Activated CD4-positive, alpha-beta memory T cell treated with anti-CD3 and anti-CD28 coated beads, Interleukin-2, amount 10 ng/mL, durations not matched to agents 7 days and 5 days (primary cell): ENCODE data around the gene EEF1AKMT4. TPM values are rescaled to one million over a fixed set of nuclear protein-coding genes. Genes with fewer than 3 reads are reported as not detected.

Experiments
- CTCF ChIA-PET: fragments of 350-600 bp; sonication (Branson Sonifier 250); formaldehyde crosslinking; loops from one replicate; lab custom pipeline; 2021; ENCODE audit warnings: antibody characterized with exemption, inconsistent platforms; lab: Charles Lee
- POLR2A ChIA-PET: fragments of 350-600 bp; sonication (Branson Sonifier 250); formaldehyde crosslinking; loops from one replicate; lab custom pipeline; 2021; ENCODE audit warnings: antibody characterized with exemption; lab: Charles Lee
- DNase-seq: peaks from one replicate; pipeline ENCODE4 v3.0.0-alpha.2; 2020
- H3K27ac Mint-ChIP-seq: one replicate; pipeline ENCODE4 v1.8.0; 2021; ENCODE audit warnings: mild to moderate bottlenecking, mixed read lengths
- H3K27me3 Mint-ChIP-seq: one replicate; pipeline ENCODE4 v1.8.0; 2021; ENCODE audit warnings: mixed read lengths
- H3K36me3 Mint-ChIP-seq: one replicate; pipeline ENCODE4 v1.8.0; 2021; ENCODE audit warnings: low read depth, mixed read lengths
- H3K4me1 Mint-ChIP-seq: one replicate; pipeline ENCODE4 v1.8.0; 2021; ENCODE audit warnings: mixed read lengths
- H3K4me3 Mint-ChIP-seq: one replicate; pipeline ENCODE4 v1.8.0; 2021; ENCODE audit warnings: mild to moderate bottlenecking, mixed read lengths
- H3K9me3 Mint-ChIP-seq: one replicate; pipeline ENCODE4 v1.8.0; 2021; ENCODE audit warnings: mixed read lengths
- total RNA-seq, 2 experiments: library from RNA; stranded (reverse); gene quantifications; one replicate each; pipeline ENCODE4 v1.2.3, GENCODE V29; 2021

EEF1AKMT4 gene
- total RNA-seq, 2 experiments from 2014 or later: 3.1 to 3.8 TPM

DNA sequence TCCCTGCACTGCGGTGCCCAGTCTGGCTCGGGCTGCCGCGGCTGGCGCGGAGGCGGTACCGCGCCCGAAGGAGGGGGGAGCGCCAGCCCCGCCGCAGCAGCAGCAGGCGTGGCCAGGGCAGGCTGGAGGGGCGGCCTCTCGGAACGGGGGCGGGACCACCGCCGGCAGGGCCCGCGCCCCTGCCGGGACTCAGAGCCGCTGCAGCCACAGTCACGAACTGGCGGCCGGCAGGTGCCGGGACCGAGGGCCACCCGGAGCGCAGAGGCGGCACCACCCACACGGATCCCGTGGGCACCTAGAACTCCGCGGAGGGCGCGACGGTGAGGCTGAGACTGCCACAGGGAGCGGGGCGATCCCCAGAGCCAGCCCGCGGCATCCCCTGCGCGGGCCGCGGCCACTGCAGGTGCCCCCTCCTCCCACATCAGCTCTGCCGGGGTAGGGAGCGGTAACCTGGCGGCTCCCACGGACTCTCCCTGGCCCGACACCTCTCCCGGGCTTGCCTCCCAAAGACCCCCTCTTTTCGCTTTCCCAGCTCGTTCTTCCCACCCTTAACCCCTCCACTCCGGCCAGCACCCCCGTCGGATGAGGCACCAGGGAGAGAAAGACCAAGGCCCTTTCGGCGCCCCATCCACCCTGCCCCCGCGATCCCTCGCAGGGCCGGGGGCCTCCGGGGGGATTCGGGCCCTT is 19.9 kb upstream of the EEF1AKMT4 start, which contains the start of gene VWA5B2:
VWA5B2 (plus strand) TSS at position 192 of the 687 bp plus-strand sequence. CDS start 944 bp downstream, outside the sequence.
- Mint-ChIP-seq H3K4me3 (peak within 1 kb of the TSS; percentile 51), H3K36me3 (no peaks in the 10 kb centered on the region), H3K4me1 (peaks cover 13% of the 10 kb centered on the region), H3K9me3 (no peaks in the 10 kb centered on the region), H3K27ac (no peak within 1 kb of the TSS), H3K27me3 (peaks cover 57% of the 10 kb centered on the region)
- POLR2A ChIA-PET: interaction anchor here (1.0 to 2.1 kb wide), 2 partner anchors 11 to 74 kb away, joined by 3 to 5 read pairs; partner anchors contain the start of gene DVL3
- peak; percentile 57 for DNase-seq
- CTCF ChIA-PET: no interaction called here

DNA sequence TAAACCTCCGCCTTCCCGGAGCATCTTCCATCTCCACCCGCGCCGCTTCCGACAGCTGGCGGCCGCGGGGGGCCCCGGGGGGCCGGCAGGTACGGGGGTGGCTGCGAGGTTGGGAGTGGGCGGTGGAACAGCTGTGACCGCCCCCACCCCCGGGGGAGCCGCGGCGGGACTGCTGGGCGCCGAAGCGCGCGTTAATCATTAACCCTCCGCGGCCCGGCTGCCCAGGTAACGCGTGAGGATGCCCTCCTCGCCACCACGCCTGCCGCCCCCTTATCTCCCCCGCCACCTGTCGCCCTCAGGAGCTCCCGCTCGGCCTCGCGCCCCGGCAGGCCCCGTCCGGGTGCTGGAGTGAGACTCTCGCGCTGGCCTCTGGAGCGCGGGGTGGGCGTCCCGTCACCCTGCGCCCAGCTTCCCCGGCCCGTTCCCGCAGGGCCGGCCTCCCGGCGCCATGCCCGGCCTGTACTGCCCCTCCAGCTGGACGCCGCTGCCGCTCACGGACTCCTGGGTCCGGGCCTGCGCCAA is 19.3 kb upstream of the EEF1AKMT4 start:
- POLR2A ChIA-PET: interaction anchor here (0.7 to 1.0 kb wide), 2 partner anchors 10 to 41 kb away, joined by 3 read pairs; no protein-coding TSS in a partner anchor
- Mint-ChIP-seq H3K4me1 (peaks cover 13% of the 10 kb centered on the region), H3K27ac (no peak overlapping the region), H3K9me3 (no peaks in the 10 kb centered on the region), H3K36me3 (no peaks in the 10 kb centered on the region), H3K27me3 (peaks cover 56% of the 10 kb centered on the region), H3K4me3 (no peak overlapping the region)
- no peak for DNase-seq
- CTCF ChIA-PET: no interaction called here

DNA sequence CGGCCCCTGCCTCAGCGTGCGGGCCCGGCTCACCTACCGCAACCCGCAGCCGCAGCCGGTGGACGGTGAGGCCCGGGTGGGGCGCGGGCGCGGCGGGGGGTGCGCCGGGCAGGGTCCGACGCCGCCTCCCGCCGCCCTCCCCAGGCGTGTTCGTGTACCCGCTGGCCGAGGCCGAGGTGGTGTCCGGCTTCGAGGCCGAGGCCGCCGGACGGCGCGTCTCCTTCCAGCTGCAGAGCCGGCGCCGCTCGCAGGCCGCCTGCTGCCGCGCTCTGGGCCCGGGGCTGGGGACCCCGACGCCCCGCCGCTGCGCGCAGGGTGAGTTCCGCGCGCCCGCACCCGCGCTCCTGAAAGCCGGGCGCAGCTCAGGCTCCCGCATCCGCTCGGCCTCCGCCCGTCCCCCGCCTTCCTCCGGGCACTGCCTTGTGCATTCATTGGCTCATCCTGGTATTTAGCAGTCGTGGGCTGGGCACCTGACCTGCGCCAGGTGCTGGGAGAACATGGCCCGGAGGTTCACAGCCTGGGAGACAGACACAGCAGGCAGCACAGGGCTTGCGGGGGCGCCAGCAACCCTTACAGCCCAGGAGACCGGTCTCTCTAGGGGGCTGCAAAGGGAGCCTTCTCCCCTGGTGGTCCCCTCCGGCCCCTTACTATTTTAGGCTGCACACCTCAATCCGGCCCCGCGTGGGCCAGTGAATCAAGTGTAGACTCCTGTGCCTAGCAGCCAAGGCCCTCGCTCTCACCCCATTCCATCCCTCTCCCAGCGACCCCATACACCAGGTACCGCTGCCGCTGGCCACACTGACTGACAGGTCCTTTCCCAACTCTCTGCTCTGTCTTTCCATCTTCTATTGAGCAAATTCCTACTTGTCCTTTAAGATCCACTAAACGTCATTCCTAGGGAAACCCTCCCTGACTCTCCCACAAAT is 18.6 kb upstream of the EEF1AKMT4 start:
- ChIA-PET POLR2A (interaction anchor here (0.7 kb wide), 1 partner anchor 40 kb away, joined by 3 read pairs; no protein-coding TSS in a partner anchor), CTCF (interaction anchor here (1.3 kb wide), 1 partner anchor 16 kb away, joined by 5 read pairs; no protein-coding TSS in a partner anchor)
- Mint-ChIP-seq H3K36me3 (no peaks in the 10 kb centered on the region), H3K27me3 (peaks cover 52% of the 10 kb centered on the region), H3K27ac (no peak overlapping the region), H3K9me3 (no peaks in the 10 kb centered on the region), H3K4me1 (peaks cover 13% of the 10 kb centered on the region), H3K4me3 (no peak overlapping the region)
- DNase-seq: no peak

DNA sequence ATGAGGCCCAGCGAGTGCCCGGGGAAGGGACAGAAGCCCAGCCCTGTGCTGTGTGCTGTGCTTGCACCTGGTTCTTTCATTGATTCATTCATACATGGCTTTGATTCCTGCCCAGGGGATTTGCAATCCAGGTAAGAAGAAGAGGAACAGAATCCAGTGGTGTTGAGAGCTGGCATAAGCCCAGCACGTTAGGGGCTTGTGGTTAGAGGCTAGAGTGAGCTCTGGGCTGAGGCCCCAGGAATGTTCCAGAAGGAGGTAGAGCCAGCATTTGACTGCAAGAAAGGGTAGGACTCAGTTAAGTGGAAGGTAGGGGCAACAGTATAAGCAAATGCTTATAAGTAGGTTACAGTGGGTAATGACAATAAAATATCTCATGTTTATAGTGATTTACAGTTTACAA is 17.8 kb upstream of the EEF1AKMT4 start:
- H3K4me1 Mint-ChIP-seq: peaks cover 13% of the 10 kb centered on the region
- no peak overlapping the region for H3K27ac Mint-ChIP-seq
- H3K9me3 Mint-ChIP-seq: no peaks in the 10 kb centered on the region
- H3K27me3 Mint-ChIP-seq: peaks cover 46% of the 10 kb centered on the region
- H3K36me3 Mint-ChIP-seq: no peaks in the 10 kb centered on the region
- ChIA-PET CTCF (interaction anchor here (0.5 to 1.3 kb wide), 2 partner anchors 15 to 316 kb away, joined by 4 to 5 read pairs; no protein-coding TSS in a partner anchor), POLR2A (no interaction called here)
- DNase-seq: no peak
- no peak overlapping the region for H3K4me3 Mint-ChIP-seq

DNA sequence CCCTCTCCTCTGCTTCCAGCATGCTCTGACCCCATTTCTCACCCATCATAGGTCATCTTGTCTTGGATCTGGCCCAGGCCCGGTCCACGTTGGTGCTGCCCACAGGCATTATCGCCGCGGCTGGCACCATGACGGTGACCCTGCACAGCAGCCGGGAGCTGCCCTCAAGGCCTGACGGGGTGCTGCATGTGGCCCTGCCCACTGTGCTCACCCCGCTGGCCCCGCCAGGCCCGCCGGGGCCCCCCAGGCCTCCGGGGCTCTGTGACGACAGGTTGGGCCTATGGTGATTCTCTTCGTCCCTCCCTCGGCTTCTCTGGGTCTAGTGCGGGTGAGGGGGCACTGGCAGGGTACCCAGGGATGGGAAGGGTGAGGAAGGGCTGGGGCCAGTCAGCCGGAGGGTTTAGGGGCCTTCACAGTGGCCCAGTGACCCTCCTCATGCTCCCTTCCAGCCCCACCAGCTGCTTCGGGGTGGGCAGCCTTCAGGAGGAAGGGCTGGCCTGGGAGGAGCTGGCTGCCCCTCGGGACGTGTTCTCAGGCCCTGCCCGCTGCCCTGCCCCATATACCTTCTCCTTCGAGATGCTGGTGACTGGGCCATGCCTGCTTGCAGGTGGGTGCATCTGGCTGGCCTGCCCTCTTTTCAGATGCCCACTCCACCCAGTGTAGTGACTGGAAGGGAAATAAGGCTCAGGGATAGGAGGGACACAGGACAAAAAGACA is 16.2 kb upstream of the EEF1AKMT4 start:
- CTCF ChIA-PET: no interaction called here
- H3K4me1 Mint-ChIP-seq: peaks cover 11% of the 10 kb centered on the region
- no peaks in the 10 kb centered on the region for H3K36me3 Mint-ChIP-seq
- no peak overlapping the region for H3K27ac Mint-ChIP-seq
- POLR2A ChIA-PET: no interaction called here
- no peak overlapping the region for H3K4me3 Mint-ChIP-seq
- DNase-seq: no peak
- H3K27me3 Mint-ChIP-seq: peaks cover 35% of the 10 kb centered on the region
- H3K9me3 Mint-ChIP-seq: no peaks in the 10 kb centered on the region

DNA sequence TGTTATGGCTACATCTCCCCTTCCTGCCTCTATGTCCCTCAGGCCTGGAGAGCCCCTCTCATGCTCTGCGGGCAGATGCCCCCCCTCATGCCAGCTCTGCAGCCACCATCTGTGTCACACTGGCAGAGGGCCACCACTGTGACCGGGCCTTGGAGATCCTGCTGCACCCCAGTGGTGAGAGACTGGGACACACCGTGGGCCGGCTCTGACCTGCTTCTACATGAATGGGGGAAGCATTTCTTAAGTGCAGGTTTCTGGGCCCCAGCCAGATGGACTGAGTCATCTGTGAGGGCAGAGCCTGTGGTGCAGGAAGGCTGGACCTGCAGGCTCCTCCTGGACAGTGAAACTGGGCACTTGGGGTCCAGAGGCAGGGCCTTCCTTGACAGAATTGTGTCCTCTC is 15.2 kb upstream of the EEF1AKMT4 start:
- H3K4me1 Mint-ChIP-seq: peaks cover 6% of the 10 kb centered on the region
- no peak overlapping the region for H3K4me3 Mint-ChIP-seq
- DNase-seq: no peak
- peaks cover 27% of the 10 kb centered on the region for H3K27me3 Mint-ChIP-seq
- CTCF ChIA-PET: interaction anchor here (1.3 kb wide), 1 partner anchor 16 kb away, joined by 3 read pairs; the partner anchor contains the start of gene EEF1AKMT4
- no peak overlapping the region for H3K27ac Mint-ChIP-seq
- POLR2A ChIA-PET: no interaction called here
- no peaks in the 10 kb centered on the region for H3K9me3 Mint-ChIP-seq
- no peaks in the 10 kb centered on the region for H3K36me3 Mint-ChIP-seq

DNA sequence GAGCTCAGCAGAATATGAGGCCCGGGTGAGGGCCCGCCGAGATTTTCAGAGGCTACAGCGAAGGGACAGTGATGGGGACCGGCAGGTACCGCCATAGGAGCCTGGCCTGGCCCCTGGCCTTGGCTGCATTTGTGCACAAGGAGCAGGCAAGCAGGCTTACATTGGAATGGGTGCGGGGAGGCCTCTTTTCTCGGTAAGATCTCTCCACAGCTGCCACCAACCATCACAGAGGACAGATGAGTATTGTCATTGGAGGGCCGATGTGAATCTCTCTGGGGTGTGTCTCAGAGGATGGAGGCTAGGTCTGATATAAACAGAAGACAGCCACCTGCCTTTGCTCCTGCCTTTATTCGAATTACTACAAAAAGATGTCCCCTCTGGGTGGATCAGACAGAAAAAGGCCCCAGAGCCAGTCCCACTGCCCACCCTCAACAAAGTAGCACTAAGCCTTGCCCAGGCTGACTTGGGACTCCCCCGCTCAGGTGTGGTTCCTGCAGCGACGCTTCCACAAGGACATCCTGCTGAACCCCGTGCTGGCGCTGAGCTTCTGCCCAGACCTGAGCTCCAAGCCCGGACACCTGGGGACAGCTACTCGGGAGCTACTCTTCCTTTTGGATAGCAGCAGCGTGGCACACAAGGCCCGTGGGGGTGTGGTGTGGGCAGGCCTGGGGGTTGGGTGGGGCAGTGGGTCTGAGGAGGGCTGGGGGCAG is 14.6 kb upstream of the EEF1AKMT4 start:
- CTCF ChIA-PET: interaction anchor here (1.3 kb wide), 1 partner anchor 15 kb away, joined by 3 read pairs; the partner anchor contains the start of gene EEF1AKMT4
- POLR2A ChIA-PET: no interaction called here
- Mint-ChIP-seq H3K4me1 (peaks cover 6% of the 10 kb centered on the region), H3K36me3 (no peaks in the 10 kb centered on the region), H3K27me3 (peaks cover 25% of the 10 kb centered on the region), H3K4me3 (no peak overlapping the region), H3K27ac (no peak overlapping the region), H3K9me3 (no peaks in the 10 kb centered on the region)
- no peak for DNase-seq

DNA sequence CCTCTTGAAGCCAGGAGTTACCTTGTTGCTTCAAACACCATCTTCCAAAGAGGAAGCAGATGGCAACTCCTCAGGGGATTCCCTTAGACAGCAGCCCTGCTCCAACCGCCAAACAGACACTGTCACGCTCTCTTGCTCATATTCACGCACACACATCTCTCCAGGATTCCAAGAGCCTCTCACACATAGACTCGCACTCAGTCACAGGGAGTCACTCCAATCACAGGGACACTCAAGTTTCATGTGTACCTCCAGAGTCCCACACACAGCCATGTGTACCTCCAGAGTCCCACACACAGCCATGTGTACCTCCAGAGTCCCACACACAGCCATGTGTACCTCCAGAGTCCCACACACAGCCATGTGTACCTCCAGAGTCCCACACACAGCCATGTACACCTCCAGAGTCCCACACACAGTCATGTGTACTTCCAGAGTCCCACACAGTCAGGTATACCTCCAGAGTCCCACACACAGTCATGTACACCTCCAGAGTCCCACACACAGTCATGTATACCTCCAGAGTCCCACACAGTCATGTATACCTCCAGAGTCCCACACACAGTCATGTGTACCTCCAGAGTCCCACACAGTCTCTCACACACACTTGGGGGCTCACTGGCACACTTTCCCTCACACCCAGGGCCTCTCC is 14.0 kb upstream of the EEF1AKMT4 start:
- H3K4me1 Mint-ChIP-seq: peaks cover 6% of the 10 kb centered on the region
- no peak overlapping the region for H3K27ac Mint-ChIP-seq
- DNase-seq: no peak
- peaks cover 25% of the 10 kb centered on the region for H3K27me3 Mint-ChIP-seq
- H3K4me3 Mint-ChIP-seq: no peak overlapping the region
- ChIA-PET POLR2A (no interaction called here), CTCF (interaction anchor here (0.7 to 1.3 kb wide), 2 partner anchors 8 to 14 kb away, joined by 3 read pairs; partner anchors contain the start of gene EEF1AKMT4)
- H3K36me3 Mint-ChIP-seq: no peaks in the 10 kb centered on the region
- H3K9me3 Mint-ChIP-seq: no peaks in the 10 kb centered on the region

DNA sequence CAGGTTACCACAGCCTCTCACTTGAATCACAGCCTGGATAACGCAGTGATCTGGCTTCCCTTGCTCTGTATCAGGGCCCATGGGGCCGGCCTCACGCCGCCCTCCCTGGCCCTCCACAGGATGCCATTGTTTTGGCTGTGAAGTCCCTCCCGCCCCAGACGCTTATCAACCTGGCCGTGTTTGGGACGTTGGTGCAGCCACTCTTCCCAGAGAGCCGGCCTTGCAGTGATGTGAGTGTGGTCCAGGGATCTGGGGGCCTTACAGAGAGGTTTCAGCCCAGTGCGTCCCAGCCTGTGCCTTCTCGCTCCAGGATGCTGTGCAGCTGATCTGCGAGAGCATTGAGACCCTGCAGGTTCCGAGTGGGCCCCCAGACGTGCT is 13.4 kb upstream of the EEF1AKMT4 start:
- Mint-ChIP-seq H3K4me1 (peaks cover 4% of the 10 kb centered on the region), H3K27ac (no peak overlapping the region), H3K9me3 (no peaks in the 10 kb centered on the region), H3K36me3 (no peaks in the 10 kb centered on the region), H3K27me3 (peaks cover 22% of the 10 kb centered on the region), H3K4me3 (no peak overlapping the region)
- POLR2A ChIA-PET: no interaction called here
- CTCF ChIA-PET: interaction anchor here (0.7 to 1.2 kb wide), 2 partner anchors 8 to 14 kb away, joined by 3 read pairs; no protein-coding TSS in a partner anchor
- DNase-seq: no peak

DNA sequence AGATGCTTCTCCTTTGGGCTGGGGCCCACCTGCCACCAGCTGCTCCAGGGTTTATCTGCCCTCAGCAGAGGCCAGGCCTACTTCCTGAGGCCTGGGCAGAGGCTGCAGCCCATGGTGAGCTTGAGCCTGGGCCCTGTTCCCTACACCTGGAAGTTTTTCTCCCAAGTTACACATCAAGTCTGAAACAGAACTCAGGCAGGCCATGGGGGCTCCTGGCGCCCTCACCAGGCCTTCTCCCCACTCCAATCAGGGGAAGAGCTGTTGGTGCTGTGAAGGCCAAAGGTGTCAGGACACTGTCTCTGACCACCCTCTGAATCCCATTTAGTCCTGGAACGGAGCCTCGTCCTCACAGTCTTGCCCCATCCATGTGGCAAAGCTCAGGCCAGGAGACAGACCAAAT is 12.8 kb upstream of the EEF1AKMT4 start:
- Mint-ChIP-seq H3K27me3 (peaks cover 16% of the 10 kb centered on the region), H3K4me3 (no peak overlapping the region), H3K4me1 (no peaks in the 10 kb centered on the region), H3K36me3 (no peaks in the 10 kb centered on the region), H3K27ac (no peak overlapping the region), H3K9me3 (no peaks in the 10 kb centered on the region)
- DNase-seq: no peak
- ChIA-PET CTCF (interaction anchor here (0.7 to 2.1 kb wide), 4 partner anchors 9 to 13 kb away, joined by 3 to 15 read pairs (median 6); no protein-coding TSS in a partner anchor), POLR2A (interaction anchor here (1.1 kb wide), 1 partner anchor 9 kb away, joined by 3 read pairs; no protein-coding TSS in a partner anchor)

DNA sequence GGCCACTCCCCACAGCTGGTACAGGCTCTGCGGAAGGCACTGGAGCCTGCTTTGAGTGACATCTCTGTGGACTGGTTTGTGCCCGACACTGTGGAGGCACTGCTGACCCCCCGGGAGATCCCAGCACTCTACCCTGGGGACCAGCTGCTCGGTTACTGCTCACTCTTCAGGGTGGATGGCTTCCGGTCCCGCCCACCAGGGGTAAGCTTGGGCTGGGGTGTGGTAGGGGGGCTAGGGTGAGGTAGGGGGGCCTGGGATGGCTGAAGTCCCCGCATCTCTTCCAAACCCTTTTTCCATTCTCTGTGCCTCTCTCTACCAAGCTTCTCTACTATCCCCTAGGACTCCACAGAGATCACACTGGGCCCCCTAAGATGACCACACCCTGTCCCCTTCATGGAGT is 12.3 kb upstream of the EEF1AKMT4 start:
- H3K27ac Mint-ChIP-seq: no peak overlapping the region
- POLR2A ChIA-PET: interaction anchor here (1.1 to 1.2 kb wide), 2 partner anchors 10 kb away, joined by 3 to 5 read pairs; no protein-coding TSS in a partner anchor
- CTCF ChIA-PET: interaction anchor here (1.1 to 2.1 kb wide), 4 partner anchors 9 to 13 kb away, joined by 3 to 15 read pairs (median 6); no protein-coding TSS in a partner anchor

More for the DNA sequence above, 12.3 kb upstream of the EEF1AKMT4 start:
- Mint-ChIP-seq H3K4me3 (no peak overlapping the region), H3K27me3 (peaks cover 10% of the 10 kb centered on the region), H3K4me1 (no peaks in the 10 kb centered on the region), H3K9me3 (no peaks in the 10 kb centered on the region), H3K36me3 (no peaks in the 10 kb centered on the region)
- no peak for DNase-seq
